ENCODE data around the gene VPREB3.

- TF ChIP-seq CTCF (IDR thresholded peaks at IDR 0.05) (no peak), POLR2A (IDR thresholded peaks at IDR 0.05) (no peak)
Observed at GRCh38 chr22:23791738-23792645, 37.8 kb upstream of the VPREB3 start.
